Measurements from ENCODE around the gene COL15A1.

COL15A1 gene

DNA sequence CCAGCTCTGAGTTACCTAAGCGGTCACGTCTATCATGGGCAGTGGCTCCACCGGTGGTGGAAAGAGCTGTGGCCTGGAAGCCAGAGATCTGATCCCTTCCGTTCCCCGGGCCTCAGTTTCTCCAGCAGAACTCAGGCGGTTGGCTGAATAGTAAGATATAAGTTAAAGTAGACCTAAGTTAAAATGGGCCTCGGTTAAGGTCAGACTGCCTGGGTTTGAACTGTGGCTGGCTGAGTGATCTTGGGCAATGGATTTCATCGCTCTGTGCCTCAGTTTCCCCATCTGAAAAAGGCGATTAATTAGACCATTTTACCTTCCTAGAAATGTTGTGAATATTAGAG is 997 bp downstream of the COL15A1 start:
- no peak for DNase-seq (ENCODE audit: low spot score)

DNA sequence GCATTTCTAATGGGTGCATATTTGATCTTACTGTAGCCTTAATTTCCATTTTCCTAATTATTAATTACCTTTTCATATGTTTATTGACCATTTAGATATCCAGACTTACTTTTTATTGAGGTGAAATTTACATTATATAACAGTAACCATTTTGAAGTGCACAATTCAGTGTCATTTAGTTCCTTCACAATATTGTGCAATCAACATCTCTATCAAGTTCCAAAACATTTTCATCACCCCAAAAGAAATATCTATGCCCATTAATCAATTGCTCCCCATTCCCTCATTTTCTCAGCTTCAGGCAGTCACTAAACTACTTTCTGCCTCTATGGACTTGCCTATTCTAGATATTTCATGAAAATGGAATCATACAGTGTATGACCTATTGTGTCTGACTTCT is 5.9 kb downstream of the COL15A1 start:
- no peak for DNase-seq (ENCODE audit: low spot score)

DNA sequence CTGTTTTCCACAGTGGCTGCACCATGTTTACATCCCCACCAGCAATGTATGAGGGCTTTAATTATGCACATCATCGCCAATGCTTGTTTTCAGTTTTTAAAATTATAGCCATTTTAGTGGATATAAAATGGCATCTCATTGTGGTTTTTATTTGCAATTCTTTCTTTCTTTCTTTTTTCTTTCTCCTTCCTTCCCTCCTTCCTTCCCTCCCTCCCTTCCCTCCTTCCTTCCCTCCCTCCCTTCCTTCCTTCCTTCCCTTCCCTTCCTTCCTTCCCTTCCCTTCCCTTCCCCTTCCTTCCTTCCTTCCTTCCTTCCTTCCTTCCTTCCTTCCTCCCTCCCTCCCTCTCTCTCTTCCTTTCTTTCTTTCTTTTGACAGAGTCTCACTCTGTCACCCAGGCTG is 6.6 kb downstream of the COL15A1 start:
- DNase-seq (ENCODE audit: low spot score), result no peak

DNA sequence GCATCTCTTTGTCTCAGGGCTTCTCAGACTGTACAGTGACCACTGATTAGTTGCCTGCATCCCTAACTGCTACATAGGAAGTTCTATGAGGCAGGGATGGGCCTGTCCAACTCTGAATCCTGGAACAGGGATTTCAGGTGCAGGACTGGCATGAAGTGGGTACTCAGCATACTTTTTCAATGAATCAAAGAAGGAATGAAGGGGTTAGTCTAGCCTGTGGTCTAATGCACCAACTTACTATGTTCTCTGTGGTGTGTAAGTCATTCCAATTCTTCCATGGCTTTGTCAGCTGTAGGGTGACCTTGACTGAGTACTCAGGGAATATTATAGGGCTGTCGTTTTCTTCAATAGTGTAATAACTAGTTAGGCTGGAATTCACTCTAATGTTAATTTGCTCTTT is 8.3 kb downstream of the COL15A1 start:
- no peak for DNase-seq (ENCODE audit: low spot score)

DNA sequence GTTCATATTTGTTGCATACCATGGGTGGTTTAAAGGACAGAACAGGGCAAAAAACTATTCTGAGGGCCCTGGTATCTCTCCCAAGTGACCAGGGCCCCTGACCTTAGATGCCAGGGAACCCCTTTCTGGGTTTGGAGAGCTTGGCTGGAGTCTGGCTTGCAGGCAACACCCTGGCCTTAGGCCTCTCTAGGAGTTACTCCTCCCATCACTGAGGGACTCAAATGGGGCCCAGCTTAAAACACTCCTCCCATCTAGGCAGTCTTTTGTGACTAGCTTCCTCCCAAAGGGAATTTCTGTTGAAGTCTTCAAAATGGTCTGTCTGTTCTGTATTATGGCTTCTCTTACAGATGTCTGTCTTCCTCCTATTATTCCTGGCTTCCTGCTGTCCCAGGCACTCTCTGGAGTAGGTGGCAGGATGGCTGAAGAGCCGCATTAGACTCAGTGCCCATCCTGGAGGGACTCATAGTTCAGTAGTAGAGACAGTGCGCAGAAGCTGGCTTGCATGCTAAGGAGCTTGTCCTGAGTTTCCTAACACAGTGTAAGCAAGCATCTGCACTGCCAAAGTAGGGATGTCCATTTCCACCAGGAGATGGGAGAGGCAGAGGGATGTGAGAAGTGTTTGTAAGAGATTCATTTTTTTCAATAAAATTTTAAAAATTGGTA is 10.0 kb downstream of the COL15A1 start:
- DNase-seq (ENCODE audit: low spot score), result no peak

- DNase-seq (ENCODE audit: low spot score), result no peak
These were observed 10.5 kb downstream of the COL15A1 start for GRCh38 chr9:98954244-98954610.

- DNase-seq (ENCODE audit: low spot score), result no peak
These were observed 11.6 kb downstream of the COL15A1 start for GRCh38 chr9:98955259-98955658.

DNA sequence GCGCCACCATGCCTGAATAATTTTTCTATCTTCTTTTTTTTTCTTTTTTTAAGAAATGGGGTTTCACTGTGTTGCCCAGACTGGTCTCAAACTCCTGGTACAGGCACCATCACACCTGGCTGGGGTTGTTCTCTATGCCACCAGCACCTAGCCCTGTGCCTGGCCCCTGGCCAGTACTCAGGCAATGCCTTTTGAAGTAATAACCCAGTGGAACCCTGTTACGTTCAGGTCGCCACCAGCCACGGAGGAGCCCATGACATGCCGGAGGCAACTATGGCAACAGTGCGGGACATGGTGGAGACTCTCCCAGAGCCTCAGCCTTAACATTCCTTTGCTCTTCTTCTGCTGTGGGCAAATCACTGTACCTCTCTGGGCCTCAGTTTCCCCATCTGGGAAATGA is 14.1 kb downstream of the COL15A1 start:
- no peak for DNase-seq (ENCODE audit: low spot score)

DNA sequence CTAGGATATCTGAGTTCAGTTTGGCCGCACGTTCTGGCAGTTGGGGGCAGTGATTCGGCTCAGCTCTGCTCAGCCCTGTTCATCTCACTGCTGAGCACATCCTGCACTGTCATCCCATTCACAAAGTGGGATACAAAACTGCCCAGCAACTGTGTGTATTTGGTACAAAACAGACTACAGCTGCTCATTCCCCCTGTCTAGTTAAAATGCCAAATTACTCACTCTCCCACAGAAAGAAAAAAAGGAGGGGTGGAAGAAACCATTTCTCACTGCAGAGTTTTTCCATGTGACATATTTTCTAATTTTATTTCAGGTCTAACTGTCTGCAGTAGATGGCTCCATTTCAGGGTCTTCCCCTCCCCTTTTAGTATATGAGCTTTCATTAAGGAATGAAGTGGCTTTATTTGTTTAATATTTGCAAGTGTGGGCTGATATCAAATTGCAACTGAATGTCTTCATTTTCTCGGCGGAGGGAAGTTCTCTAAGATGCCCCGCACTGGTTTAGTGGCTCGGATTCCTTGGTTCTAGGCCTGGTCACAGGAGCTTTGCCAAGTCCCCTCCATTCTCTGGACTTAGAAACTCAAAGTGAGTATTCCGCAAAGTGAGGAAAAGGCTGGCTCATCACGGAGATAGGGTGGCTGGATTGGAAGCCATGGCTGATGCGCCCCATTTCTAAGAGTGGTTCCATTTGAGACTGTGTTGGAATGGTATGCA is 14.7 kb downstream of the COL15A1 start:
- no peak for DNase-seq (ENCODE audit: low spot score)

DNA sequence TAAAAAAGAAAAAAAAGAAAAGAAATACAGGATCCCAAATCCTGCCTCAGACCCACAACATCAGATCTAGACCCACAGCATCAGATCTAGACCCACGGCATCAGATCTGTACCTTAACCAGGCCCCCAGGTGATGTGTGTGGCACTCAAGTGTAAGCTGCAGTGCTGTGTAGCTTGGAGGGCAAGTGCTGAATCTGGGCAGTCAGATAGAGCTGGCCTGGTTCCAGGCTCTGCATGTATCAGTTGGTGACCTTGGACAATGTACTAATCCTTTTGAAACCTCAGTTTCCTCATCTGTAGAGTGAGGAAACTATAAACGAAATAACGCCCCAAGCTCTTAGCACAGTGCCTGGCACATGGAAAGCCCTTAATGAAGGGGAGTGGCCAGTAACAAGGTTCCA is 16.7 kb downstream of the COL15A1 start:
- DNase-seq (ENCODE audit: low spot score), result no peak

DNA sequence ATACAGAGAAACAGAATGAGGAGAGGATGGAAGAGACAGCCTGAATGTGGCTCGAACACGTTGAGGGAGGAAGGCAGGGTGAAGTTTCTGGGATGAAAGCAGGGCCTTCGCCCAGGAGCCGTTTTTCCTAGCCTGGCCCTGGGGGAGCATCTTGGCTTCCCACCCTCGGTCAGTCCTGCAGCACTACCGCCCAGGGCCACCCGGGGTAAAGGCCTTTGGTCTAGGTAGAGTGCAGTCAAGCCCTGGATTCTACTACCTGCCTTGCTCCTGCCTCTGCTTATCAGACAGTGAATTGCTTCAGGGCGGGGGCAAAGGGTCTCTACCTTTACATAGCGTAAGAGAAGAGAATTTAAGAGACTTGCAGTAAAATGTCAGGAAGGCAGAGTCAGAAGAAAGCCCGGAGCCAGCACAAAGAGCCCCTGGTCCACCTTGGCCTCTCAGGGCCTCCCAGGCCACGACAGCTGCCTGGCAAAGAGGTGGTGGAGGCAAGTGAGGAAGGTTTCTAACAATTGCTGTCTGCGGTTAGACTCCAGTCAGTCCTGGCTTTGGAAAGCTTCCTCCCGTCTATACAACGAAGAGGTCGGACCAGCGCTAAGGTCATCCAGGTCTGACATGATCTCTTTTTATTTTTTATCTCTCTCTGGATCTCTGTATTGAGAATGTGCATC is 17.9 kb downstream of the COL15A1 start:
- no peak for DNase-seq (ENCODE audit: low spot score)

DNA sequence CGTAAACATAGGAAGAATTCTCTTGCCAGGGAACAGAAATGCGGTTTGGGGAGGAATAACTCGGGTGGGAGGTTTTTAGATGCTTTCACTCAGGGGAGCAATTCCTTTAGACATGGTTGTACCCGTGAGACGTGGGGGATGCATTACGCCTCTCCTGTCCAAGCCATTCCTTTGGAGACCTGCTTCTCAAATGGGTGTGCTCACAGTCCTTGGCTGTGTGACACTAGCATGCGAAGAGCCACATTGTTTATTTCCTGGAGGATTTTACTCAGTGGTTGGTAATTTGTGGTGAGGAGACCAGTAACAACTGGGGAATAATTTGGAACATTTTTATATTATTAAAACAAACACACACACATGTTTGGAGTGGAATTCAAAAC is 18.5 kb downstream of the COL15A1 start:
- no peak for DNase-seq (ENCODE audit: low spot score)

DNA sequence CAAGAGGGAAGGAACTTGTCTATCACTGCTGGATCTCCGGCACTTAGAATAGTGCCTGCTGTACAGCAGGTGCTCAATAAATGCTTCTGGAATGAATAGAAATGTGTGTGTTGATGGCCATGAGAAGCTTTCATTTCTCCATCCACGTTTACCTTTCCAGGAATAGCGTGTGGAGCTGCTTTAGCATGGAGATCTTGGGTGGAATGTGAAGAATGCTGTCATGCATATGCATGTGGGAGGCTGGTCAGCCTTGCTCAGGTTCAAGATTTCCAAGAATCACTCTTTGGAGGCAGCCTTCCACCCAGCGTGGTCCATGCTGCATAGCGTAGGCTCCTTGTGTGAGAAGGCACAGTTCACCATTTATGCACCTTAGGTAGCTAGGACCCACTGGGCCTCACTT is 19.2 kb downstream of the COL15A1 start:
- DNase-seq (ENCODE audit: low spot score), result no peak

DNA sequence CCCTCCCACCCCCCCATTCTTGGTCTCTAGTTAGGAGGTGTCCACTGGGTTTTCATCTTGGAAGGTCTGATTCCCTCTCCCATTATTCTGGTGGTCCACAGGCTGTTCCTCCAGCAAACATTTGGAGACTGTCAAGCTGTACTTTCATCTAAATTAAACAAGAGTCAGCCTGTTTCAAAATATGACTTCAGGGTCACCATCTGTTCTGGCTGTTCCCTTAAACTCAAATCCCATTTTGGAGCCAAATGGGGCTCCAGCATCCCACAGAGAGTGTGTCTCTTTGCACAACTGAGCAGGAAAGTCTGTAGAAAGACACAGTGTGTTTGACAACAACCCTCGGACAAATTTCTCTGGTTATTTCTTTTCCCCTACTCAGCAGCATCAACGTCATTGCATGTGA is 20.5 kb downstream of the COL15A1 start:
- peak; percentile 64 for DNase-seq (ENCODE audit: low spot score)

GRCh38 chr9:98964911-98965336 is 21.2 kb downstream of the COL15A1 start:
- no peak for DNase-seq (ENCODE audit: low spot score)

GRCh38 chr9:98966676-98967075 is 23.0 kb downstream of the COL15A1 start:
- DNase-seq (ENCODE audit: low spot score), result no peak

DNA sequence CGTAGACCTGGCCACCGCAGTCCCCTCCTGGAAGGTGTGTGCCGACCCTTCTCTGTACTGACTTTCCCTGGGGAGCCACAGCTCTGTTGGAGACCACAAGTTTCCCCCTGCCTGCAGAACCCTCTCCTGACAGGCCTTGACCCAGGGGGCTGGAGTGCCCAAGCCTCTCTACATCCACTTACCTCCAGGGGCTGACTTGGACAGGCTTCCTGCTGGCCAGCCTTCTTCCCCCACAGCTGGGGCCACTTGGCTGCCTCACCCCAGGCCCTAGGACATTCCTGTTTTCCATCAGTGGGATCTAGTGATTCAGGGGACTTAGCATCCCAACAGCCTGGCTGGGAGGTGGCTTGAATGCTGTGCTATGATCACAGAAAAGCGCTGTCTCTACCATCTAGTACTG is 23.6 kb downstream of the COL15A1 start:
- DNase-seq (ENCODE audit: low spot score), result no peak

- no peak for DNase-seq (ENCODE audit: low spot score)
These were observed 24.0 kb downstream of the COL15A1 start for GRCh38 chr9:98967680-98968079.

DNA sequence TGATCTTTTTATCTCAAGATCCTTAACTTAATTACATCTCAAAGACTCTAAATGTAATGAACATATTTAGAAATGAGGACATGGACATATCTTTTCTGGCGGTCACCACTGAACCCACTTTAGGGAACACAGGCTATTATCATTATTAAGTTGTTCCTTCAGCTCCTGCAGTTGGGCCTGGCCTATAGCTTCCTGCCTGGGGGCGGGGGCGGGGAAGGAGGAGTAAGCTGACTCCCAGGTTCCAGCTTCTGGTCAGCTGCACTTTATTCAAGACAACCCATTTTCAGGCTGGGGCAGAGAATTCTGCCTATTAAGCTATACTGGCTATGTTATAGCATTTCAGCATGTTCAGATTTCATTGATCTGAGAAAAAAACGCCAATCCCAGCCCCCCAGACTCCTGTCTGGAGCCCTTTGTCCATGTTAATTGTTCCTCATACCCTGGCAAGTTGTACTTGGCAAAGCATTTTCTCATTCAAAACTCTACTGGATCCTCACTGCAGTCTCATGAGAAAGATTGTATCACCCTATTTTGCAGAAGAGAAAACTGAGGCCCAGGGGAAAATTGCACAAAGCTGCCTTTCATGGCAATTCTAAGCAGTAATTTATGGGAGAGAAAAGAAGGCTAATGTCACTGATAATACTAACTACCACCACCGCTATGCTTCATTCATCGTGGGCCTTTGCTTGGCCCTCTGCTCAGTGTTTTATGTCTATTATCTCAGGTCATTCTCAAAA is 25.1 kb downstream of the COL15A1 start:
- DNase-seq (ENCODE audit: low spot score), result no peak

DNA sequence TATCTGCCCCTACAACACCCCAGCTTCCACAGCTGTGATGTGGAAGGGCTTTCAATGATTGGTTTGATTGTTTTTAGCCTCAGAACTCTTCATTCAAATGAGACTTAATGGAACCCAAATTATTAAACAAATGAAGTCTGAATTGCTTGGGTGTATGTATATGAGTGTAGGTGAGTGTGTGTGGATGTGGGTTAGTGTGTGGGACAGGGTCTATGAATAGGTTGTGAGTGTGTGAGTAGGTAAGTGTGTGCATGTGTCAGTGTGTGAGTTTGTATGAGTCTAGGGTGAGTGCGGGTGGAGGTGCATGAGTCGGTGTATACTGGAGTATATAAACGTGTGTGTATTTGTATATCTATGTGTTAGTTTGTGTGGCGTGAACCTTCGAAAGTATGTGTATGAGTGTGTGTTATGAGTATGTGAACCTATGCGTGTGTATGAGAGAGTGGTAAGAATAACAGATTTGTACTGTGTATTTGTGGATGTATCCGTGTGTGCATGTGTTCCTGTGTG is 26.9 kb downstream of the COL15A1 start:
- no peak for DNase-seq (ENCODE audit: low spot score)

DNA sequence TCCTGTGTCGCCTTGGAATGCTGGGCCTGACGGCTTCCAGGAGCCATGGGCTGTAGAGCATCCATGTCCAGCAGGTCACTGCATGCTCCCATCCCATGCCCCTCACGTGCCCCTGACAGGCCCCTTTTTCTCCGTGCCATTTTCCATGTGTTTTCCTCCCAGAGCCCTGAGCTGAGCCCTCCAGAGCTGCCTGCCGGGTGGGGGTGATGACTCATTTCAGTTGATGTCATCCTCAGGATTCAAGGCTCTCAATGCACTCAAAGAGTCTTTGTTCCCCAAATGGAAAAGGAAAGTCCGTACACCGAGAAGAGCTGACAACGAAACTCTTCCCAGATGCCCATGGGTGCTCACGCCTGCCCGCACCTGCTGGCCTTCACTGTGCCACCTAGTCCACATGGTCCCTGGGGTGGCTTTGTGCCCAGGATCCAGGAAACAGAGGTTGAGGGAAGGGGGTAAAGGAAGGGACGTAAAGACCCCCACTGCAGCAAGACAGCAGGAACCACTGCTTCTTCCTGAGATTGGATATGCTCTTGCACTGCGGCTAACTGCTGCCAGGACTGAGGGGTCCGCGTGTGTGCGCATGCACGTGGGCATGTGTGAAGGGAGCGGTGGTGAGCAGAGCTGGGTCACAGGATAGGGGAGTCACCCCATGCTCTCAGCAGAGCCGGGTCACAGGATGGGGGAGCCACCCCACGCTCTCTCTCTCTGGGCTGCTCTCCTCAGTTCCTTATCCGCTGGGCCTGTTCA is 27.6 kb downstream of the COL15A1 start:
- no peak for DNase-seq (ENCODE audit: low spot score)

DNA sequence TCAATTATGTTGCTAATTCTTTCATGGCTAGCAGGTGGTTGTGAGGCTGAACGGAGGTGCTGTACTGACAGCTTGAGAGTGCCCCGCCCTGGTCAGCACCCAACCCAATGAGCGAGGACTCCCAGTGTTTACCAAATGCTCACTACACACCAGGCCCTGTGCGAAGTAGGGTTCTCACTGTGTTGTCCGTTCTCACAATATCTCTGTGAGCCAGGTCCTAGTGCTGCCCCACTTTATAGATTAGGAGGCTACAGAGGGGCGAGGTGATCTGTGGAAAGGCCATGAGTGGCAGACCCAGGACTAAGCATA is 28.2 kb downstream of the COL15A1 start:
- DNase-seq (ENCODE audit: low spot score), result no peak
